GM21825 (cell line): ENCODE measurements around the gene CD300LF.
A peak's percentile ranks its signal among the peaks of the same experiment; 100 is the strongest.

Experiments used
- ATAC-seq: cut with Tn5 transposase; IDR thresholded peaks from one replicate; pipeline ENCODE4 v1.9.1; 2021; ENCODE audit warnings: mild to moderate bottlenecking, moderate library complexity; ENCODE audit not compliant: unreplicated experiment

CD300LF gene

GRCh38 chr17:74746376-74746775 lies 33.7 kb upstream of the CD300LF start:
- no peak for ATAC-seq

DNA sequence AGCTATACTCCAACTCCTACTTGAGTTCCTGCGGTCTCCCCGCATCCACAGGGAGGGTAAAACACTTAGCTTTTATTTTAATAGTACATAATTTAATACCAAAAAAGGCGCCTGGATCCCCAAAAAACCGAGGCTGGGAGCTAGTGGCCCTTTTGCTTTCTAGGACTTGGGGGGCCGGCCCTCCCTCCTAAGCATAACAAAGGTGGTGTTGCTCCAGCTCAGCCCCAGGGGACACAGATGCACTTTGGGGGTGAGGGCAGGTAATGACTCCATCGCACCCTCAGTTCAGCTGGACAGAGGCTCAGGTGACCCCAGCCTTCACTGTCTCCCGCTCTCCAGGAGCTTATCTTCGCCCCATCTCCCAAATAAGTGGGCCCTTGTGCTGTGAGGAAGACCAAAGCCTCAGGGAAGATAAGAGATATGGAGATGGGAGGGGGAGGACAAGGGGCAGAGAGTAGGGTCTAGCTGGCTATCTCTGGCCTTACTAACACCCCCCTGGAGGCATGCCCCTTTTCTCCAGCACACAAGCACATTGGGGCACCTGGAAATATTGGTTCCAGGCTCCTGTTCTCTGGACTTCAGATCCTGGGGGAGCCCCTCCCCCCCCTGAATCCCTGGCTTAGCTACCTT lies 32.9 kb upstream of the CD300LF start:
- ATAC-seq: no peak

GRCh38 chr17:74744714-74745547 lies 32.2 kb upstream of the CD300LF start:
- no peak for ATAC-seq

DNA sequence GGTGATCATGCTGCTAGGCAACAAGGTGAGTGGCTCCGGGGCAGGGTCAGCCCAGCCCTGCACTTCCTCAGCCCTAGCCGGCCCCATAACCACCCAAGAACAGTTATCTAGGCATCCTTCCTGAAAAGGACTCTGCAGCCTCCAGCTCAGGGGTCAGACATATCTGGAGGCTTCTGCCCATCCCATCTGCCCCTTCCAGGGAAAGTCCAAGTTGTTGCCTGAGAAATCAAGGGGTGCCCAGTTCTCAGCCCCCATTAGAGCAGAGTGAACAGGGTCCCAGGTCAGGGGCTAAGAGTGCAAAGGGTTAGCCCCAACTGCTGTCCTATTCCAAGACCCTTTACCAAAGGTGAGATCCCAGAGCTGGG lies 31.6 kb upstream of the CD300LF start:
- no peak for ATAC-seq

- ATAC-seq: no peak
These were observed 31.0 kb upstream of the CD300LF start for GRCh38 chr17:74743755-74744154.

GRCh38 chr17:74742978-74743545 lies 30.3 kb upstream of the CD300LF start:
- ATAC-seq: no peak

DNA sequence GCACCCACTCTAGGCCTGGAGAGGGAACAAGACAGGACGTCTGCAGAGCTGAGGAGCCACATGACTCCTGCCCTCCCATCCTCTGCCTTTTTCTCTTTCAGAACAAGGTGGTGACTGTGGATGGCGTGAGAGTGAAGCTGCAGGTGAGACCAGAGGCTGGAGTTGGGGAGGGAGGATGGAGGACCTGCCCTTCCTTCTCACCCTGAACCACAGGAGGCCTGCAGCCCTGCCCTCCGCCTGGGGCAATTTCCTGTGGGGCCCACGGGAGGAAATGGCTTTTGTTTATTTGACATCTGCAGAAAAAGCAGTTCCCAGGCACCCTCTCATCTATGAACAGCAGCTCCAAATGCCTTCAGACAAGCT lies 29.4 kb upstream of the CD300LF start:
- no peak for ATAC-seq

GRCh38 chr17:74740641-74741387 lies 28.1 kb upstream of the CD300LF start:
- no peak for ATAC-seq

- no peak for ATAC-seq
These were observed 27.4 kb upstream of the CD300LF start for GRCh38 chr17:74740173-74740572.

- no peak for ATAC-seq
These were observed 26.6 kb upstream of the CD300LF start for GRCh38 chr17:74739227-74739831.

- peak; percentile 48 for ATAC-seq
These were observed 25.6 kb upstream of the CD300LF start for GRCh38 chr17:74738051-74738996.

DNA sequence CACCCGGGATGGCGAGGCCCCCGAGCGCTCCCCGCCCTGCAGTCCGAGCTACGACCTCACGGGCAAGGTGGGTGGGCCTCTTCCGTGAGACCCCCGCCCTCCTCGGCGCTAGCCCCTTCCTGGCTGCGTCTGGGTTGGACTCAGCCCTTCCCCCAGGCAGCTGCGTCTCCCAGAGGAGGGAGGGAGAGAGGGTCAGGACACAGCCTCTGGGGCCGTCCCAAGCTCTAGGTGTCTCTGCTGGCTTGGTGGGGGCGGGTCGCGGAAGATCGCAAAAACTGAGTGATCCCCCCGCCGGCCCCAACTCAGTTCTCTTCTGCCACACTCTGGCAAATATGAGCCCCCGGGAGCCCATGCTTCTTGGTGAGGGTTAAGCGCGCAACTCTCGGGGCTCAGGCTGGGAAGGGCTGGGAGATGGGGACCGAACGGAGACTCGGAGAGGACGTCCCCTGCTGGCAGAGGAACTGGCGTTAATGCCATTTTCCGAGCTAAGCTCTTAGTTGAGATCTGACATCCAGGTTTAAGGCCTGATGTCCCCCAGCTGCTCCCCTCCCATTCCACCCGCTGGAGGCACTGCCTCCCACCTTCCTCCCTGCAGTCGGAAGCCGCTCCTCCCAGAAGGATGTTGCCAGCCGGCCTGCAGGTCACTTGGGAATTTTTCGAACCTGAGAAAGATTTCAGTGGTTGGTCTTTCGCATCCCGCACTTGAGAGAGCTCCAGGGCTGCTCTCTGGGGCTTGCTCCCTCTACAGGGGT lies 24.8 kb upstream of the CD300LF start:
- peak; percentile 7 for ATAC-seq

DNA sequence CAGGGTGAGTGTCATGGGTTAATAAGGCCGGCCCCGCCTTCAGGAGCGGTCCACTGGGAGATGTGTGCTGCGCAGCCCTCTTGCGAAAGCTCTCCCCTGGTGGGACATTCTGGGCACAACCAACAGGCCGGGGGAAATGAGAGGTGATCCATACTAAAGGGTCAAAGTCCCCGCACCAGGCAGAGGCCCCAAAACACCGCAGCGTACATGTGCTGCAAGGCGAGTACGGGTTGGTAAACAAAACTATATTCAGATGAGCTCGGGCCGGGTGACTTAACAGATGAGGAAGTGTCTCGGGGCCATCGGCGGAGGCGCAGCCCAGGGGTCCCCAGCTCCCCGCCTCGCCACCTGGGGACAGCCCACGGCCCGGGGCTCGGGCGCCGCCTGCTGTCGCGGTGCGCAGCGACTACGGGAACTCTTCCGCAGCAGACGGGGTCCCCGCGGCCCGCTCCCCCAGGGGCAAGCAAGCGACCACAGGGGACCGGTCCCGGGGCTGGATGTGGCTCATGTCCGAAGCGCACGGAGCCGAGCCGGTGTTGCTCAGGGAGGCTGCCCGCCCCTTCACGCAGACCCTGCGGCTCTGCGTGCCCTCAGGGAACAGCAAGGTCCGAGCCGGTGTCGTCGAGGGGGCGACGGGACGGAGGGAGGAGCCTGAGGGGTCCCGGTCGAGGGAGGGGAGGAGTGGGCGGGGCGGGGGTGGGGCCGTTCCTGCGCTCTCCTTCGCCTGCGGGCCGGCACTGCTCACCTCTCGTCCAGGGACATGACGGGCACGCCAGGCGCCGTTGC lies 24.0 kb upstream of the CD300LF start, which contains the start of gene RAB37:
TSS of gene RAB37 (plus strand) at position 744 of the 786 bp plus-strand sequence. CDS start at position 761, 17 bp downstream.
- ATAC-seq: peak; percentile 39

- no peak for ATAC-seq
These were observed 21.5 kb upstream of the CD300LF start for GRCh38 chr17:74734256-74734655.

DNA sequence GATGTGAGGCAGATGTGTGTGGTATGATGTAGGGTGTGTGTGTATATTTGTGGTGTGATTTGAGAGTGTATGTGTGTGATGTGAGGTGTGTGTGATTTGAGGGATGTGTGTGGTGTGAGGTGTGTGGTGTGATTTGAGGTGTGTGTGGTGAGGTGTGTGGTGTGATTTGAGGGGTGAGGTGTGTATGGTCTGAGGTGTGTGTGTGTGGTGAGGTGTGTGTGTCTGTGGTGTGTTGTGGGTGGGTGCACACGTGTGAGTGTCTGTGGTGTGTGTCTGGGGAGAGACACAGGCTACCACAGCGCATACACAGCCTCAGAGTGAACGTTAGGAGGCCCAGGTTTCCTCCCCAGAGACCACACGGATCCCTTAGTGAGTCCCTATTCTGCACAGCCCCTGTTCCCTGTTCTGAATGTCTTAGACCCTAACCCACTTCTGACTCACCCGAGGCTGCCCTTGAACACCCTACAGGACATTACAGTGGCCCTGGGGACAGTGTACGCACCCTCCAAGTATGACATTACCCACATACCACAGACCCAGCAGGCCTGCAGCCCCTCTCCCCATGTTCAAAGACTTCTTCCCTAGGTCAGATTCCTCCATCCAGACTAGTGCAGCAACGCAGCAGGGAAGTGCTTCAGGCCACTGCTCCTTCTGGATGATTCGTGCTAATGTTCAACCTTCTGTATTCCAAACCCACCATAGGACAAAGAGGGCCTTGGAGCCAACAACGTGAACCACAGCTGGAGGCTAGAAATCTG lies 20.8 kb upstream of the CD300LF start:
- ATAC-seq: no peak

GRCh38 chr17:74732042-74732867 lies 19.5 kb upstream of the CD300LF start:
- no peak for ATAC-seq

GRCh38 chr17:74731347-74731605 lies 18.6 kb upstream of the CD300LF start:
- no peak for ATAC-seq
